Hindlimb muscle (tissue), 1 donor: Measurements from ENCODE around the gene RASL12. TPM values are rescaled to one million over a fixed set of nuclear protein-coding genes. Genes with fewer than 3 reads are reported as not detected.
A peak's percentile ranks its signal among the peaks of the same experiment; 100 is the strongest.
"Not testable (repeated sequence)": the region's sequence is repeated elsewhere in the genome, so short reads cannot be mapped to it uniquely, and the experiment has no call there.

Experiments
- DNase-seq: peaks from one replicate; pipeline ENCODE4 v3.0.0-alpha.2; 2013
- polyA plus RNA-seq: library from polyadenylated mRNA; unstranded; fragments of 120-200 nt; gene quantifications from one replicate; pipeline ENCODE4 v1.2.1, GENCODE V29; 2013; ENCODE audit not compliant: insufficient read length

The RASL12 gene, protein sequence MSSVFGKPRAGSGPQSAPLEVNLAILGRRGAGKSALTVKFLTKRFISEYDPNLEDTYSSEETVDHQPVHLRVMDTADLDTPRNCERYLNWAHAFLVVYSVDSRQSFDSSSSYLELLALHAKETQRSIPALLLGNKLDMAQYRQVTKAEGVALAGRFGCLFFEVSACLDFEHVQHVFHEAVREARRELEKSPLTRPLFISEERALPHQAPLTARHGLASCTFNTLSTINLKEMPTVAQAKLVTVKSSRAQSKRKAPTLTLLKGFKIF
- 14.1 TPM for polyA plus RNA-seq

DNA sequence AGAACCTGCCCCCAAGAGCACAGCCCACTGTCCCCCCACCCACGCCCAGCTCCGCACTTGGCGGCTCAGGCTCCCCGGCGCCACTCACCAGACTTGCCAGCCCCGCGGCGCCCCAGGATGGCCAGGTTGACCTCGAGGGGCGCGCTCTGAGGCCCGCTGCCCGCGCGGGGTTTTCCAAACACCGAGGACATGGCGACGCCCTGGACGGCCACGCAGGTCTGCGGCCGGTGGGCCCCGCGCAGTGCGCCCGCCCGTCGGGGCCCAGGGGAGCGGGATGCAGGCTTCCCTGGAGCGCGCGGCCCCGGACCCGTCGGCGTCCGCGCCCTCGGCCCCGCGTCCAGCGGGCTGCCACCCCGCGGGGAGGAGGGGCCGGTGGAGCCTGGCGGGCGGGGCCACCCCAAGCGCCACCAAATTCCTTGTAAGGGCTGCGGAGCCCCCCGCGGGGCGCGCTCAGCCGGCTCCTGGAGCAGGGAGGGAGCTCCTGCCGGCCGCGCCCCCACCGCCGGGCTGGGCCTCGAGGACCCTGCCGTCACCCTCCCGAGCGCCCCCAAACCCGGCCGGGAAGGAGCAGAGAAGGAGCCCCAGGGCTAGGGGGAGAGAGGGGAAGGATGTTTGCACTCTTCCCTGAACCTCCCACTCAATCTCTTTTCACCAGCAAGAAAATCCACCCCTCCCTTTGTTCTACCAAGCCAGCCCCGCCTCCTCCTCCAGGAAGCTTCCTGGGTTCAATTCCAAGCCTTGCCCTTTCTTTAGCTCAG lies at the start of gene RASL12:
RASL12 (minus strand) TSS at position 347 of the 758 bp plus-strand sequence; CDS start at position 191, 156 bp downstream.
- no peak for DNase-seq

- DNase-seq: no peak
Observed at GRCh38 chr15:65115542-65115941, 47.8 kb upstream of the RASL12 start.

GRCh38 chr15:65115086-65115485 lies 47.3 kb upstream of the RASL12 start, which contains the start of gene UBAP1L:
Gene UBAP1L, minus strand, starts transcription at chr15:65115200. Its CDS starts 8,985 bp downstream, at chr15:65106215.
- DNase-seq: no peak

DNA sequence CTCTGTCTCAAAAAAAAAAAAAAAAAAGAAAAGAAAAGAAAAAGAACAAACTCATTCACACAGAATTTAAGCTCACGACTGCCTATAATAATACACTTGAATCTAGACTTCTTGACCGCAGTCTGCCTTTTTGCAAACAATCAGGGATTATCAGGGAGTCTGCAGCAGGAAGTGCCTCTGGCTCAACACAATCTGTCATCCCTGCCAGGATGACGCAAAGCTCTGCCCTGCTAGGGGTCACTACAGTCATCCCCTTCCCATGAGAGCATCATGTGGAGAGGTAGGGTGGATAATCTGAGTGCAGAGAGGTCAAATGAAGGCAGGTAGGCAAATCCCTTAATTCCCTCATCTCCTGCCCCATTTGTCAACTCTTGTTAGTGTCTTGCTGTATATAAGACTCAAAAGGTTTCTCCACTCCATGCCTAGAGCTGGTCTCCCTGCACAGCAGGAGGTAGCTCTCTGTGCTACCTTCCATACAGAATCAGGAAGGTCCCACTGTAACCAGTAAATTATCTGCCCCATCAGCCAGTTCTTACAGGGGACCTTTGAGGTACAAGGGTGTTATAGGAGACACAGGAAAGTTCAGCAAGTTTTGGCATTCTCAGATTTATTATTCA lies 43.0 kb upstream of the RASL12 start:
- DNase-seq: no peak

GRCh38 chr15:65106011-65106590 lies 38.3 kb upstream of the RASL12 start:
- no peak for DNase-seq

DNA sequence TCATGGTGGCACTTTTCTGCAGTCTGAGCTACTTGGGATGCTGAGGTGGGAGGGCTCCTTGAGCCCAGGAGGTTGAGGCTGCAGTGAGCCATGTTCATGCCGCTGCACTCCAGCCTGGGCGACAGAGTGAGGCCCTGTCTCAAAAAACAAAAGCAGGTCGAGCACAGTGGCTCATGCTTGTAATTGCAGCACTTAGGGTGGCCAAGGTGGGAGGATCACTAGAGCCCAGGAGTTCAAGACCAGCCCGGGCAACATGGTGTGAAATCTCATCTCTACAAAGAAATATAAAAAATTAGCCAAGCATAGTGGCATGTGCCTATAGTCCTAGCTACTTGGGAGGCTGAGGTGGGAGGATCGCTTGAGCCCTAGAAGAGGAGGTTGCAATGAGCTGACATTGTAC lies 37.2 kb upstream of the RASL12 start:
- no peak for DNase-seq

DNA sequence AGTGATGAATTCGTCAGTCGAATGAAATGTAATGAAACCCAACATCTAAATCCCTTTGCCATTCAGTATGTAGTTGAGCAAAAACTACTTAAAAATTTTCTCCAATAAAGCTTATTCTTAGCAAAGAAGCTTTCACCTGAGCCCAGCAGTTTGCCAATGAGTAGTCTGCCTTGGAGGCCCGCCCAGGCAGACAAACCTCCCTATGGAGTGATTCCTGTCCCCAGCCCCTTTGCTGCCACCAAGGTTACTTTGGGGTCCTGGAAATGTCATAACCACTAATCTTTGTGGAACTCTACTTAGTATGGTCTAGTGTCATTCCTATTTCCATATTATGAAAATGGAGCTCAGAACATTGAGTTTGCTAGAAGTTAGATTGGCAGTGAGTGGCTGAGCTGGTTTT lies 35.1 kb upstream of the RASL12 start:
- DNase-seq: no peak

- no peak for DNase-seq
Observed at GRCh38 chr15:65101891-65102708, 34.3 kb upstream of the RASL12 start.

DNA sequence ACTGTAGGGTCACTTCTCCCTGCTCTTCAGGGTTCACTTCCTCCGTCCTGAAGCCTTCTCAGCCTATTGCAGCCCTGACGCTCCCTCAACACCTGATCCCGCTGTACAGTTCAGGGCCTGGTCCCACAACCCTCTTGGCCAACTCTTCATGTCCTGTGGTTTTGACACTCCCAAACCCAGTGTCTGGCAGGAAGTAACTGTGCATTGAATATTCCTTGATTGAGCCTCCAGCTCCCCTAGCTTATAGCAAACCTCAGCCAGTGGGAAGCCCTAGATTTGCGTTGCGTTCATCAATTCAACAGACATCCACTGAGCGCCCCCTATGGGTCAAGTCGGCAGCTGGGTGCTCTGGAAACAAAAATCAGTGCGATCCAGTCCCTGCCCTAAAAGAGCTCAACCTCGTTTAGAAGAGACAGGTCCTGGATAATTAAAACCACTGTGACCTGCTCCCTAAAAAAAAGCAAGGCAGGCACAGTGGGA lies 33.7 kb upstream of the RASL12 start:
- peak; percentile 76 for DNase-seq

DNA sequence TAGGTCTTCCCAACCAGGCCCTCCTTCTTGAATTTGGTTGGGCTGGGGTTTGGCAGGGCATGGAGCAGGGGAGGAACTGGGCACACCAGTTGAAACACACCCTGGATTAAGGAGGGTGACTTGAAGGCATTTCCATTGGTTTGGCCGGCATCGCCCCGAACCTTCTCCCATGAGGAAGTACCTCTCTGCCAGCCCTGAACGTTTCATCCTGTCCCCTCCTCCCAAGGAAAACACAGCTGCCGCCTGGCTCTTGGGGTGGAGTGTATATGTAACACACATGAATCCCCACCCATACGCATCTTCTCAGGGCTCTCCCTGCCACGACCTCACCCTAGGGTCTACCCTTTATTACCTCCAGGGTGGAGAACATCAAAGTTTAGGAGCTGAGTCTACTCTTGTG lies 32.7 kb upstream of the RASL12 start:
- no peak for DNase-seq

- not testable (repeated sequence) for DNase-seq
Observed at GRCh38 chr15:65099801-65100200, 32.0 kb upstream of the RASL12 start.

DNA sequence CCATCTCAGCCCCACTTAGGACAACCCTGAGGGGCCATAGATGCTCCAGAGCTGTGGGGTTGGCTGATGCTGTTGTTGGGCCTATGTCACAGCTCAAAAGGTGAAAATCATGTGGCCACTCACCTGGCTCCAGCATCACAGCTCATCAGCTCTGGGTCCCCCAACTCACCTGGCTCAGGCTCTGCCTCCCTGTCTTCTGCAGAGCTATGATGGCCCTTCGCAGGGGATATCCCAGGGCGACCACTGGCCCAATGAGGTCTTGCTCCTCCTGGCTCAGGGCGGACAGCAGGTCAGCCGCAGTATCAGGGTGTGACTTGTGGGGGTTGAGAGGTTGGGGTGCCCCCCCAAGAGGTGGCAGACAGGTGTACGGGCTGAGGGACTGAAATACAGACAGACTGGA lies 31.5 kb upstream of the RASL12 start:
- no peak for DNase-seq

DNA sequence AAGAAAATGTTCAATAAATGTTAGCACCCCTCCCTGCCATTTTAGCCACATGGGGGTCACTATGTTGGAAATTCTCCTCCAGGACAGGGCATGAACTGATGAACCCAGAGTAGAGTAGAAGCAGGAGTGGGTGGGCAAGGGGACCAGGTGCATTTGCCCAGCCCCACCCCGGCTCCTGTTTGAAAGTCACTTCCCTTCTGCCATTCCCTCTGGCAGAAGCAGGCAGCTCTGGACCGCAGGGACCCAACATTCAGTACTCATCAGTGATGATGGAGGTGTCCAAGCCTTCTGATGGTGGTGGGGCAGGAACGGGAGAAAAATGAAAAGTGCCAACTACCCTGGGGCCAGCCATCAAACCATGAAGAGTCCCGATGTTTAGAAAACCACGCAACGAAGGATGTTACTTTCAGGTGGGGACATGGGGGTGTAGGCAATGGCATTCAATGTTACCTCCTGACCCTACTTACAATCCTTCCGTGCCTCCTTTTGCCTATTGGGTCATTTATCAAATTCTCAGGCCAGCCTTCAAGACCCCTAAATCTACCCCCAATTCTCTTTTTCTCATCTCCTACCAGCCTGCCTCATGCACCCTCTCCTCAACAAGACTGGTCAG lies 30.0 kb upstream of the RASL12 start:
- DNase-seq: no peak

GRCh38 chr15:65096481-65097385 lies 28.9 kb upstream of the RASL12 start:
- DNase-seq: no peak

- no peak for DNase-seq
Observed at GRCh38 chr15:65095747-65096104, 27.9 kb upstream of the RASL12 start.

- DNase-seq: no peak
Observed at GRCh38 chr15:65095011-65095746, 27.4 kb upstream of the RASL12 start.

GRCh38 chr15:65094294-65094995 lies 26.7 kb upstream of the RASL12 start:
- DNase-seq: no peak

GRCh38 chr15:65093793-65094170 lies 26.0 kb upstream of the RASL12 start:
- not testable (repeated sequence) for DNase-seq
